Ascending aorta (tissue), 2 donors: ENCODE results near the gene BANK1. TPM values are rescaled to one million over a fixed set of nuclear protein-coding genes. Genes with fewer than 3 reads are reported as not detected.

ENCODE experiments used
- DNase-seq, 2 donors: peaks; one replicate each; pipeline ENCODE4 v3.0.0-alpha.2; 2019; ENCODE audit warnings: low spot score in 2 of 2
- H3K27ac ChIP-seq, 2 donors: fragments of 200-600 bp; sonication (generic); one replicate each; pipeline ENCODE4 v1.5.1; 2016 to 2017; ENCODE audit warnings: mild to moderate bottlenecking in 1 of 2
- H3K27me3 ChIP-seq: fragments of 200-600 bp; sonication (generic); one replicate; pipeline ENCODE4 v1.5.1; 2017
- H3K36me3 ChIP-seq, 2 donors: fragments of 200-600 bp; sonication (generic); one replicate each; pipeline ENCODE4 v1.5.1; 2016
- H3K4me1 ChIP-seq, 2 donors: fragments of 200-600 bp; sonication (generic); one replicate each; pipeline ENCODE4 v1.5.1; 2016 to 2017; ENCODE audit warnings: mild to moderate bottlenecking in 1 of 2
- H3K4me3 ChIP-seq, 2 donors: fragments of 200-600 bp; sonication (generic); one replicate each; pipeline ENCODE4 v1.5.1; 2016 to 2017; ENCODE audit warnings: mild to moderate bottlenecking in 1 of 2
- H3K9me3 ChIP-seq, 2 donors: fragments of 200-600 bp; sonication (generic); one replicate each; pipeline ENCODE4 v1.5.1; 2016
- intact Hi-C: fragments of 100-400 bp; cut with DNase I; formaldehyde crosslinking; loops from one replicate; pipeline ENCODE4 v1.15.1; 2023
- total RNA-seq: library from RNA; depleted of rRNA; stranded (reverse); fragments of >200 nt; gene quantifications from one replicate; pipeline ENCODE4 v1.1.0, GENCODE V29; 2016
- TF ChIP-seq, protein P1 (sequence below), 3 experiments: fragments of 200-600 bp in 2 of 3; fragments of 450-650 bp in 1 of 3; sonication (generic) in 2 of 3; IDR thresholded peaks; one replicate each; pipeline ENCODE4 v1.5.1; 2016 to 2019; ENCODE audit warnings: antibody characterized with exemption in 3 of 3, mild to moderate bottlenecking in 1 of 3, moderate library complexity in 1 of 3

The BANK1 gene
- total RNA-seq, 1 donor from 2014 or later = not detected

GRCh38 chr4:101795704-101796103 is 5.2 kb downstream of the BANK1 start:
- intact Hi-C loops = no loop called here
- Histone ChIP-seq H3K4me3 (no peak overlapping the region), H3K9me3 (no peaks in the 10 kb centered on the region), H3K4me1 (no peaks in the 10 kb centered on the region), H3K27ac (no peak overlapping the region), H3K27me3 (peaks cover 4% of the 10 kb centered on the region), H3K36me3 (no peaks in the 10 kb centered on the region)
- no peak for DNase-seq
- TF ChIP-seq, protein P1, sequence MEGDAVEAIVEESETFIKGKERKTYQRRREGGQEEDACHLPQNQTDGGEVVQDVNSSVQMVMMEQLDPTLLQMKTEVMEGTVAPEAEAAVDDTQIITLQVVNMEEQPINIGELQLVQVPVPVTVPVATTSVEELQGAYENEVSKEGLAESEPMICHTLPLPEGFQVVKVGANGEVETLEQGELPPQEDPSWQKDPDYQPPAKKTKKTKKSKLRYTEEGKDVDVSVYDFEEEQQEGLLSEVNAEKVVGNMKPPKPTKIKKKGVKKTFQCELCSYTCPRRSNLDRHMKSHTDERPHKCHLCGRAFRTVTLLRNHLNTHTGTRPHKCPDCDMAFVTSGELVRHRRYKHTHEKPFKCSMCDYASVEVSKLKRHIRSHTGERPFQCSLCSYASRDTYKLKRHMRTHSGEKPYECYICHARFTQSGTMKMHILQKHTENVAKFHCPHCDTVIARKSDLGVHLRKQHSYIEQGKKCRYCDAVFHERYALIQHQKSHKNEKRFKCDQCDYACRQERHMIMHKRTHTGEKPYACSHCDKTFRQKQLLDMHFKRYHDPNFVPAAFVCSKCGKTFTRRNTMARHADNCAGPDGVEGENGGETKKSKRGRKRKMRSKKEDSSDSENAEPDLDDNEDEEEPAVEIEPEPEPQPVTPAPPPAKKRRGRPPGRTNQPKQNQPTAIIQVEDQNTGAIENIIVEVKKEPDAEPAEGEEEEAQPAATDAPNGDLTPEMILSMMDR (IDR thresholded peaks at IDR 0.05) = no peak

DNA sequence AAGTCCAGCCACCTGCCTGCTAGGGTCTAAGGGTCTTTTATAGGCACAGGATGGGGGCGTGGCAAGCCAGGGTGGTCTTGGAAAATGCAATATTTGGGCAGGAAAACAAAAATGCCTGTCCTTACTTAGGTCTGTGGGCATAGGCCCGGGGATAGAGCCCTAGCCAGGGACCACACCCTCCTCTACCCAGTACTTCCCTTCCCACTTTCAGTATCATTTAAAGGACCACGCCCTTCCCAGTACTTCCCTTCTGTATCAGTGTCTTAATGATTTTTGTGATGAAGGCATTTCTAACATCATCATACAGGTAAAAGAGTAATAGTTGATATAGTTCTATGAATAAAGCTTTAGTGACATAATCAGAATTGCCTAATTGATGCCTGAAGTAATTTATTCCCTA is 11.4 kb downstream of the BANK1 start:
- Histone ChIP-seq H3K36me3 (no peaks in the 10 kb centered on the region), H3K4me3 (no peak overlapping the region), H3K27me3 (no peaks in the 10 kb centered on the region), H3K27ac (no peak overlapping the region), H3K4me1 (no peaks in the 10 kb centered on the region), H3K9me3 (no peaks in the 10 kb centered on the region)
- TF ChIP-seq, protein P1 (IDR thresholded peaks at IDR 0.05) = no peak
- no peak for DNase-seq
- intact Hi-C loops = no loop called here

DNA sequence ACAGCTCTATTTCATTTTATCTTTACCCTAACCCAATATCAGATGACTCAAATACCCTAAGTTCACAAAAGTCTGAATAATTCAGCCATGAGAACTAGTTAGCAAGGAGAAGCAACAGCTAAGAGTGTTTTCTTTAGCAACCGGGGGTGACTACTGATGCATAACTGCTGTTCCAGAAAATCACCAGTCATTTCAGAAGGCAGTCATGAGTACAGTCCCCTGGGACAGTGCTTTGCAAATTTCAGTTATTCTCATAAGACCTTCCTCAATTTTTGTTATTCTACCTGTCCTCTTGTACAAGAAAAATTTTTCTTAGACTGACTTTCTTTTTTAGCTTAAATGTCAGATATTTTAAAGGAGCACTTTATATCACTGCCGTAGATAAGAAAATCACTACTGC is 16.4 kb downstream of the BANK1 start:
- H3K4me3 ChIP-seq = no peak overlapping the region
- H3K27me3 ChIP-seq = no peaks in the 10 kb centered on the region
- no peaks in the 10 kb centered on the region for H3K4me1 ChIP-seq
- DNase-seq = no peak
- TF ChIP-seq, protein P1 (IDR thresholded peaks at IDR 0.05) = no peak
- no peaks in the 10 kb centered on the region for H3K9me3 ChIP-seq
- H3K27ac ChIP-seq = no peak overlapping the region
- H3K36me3 ChIP-seq = no peaks in the 10 kb centered on the region
- intact Hi-C loops = no loop called here

- intact Hi-C loops = no loop called here
- Histone ChIP-seq H3K27me3 (no peaks in the 10 kb centered on the region), H3K4me1 (no peaks in the 10 kb centered on the region), H3K9me3 (no peaks in the 10 kb centered on the region), H3K36me3 (no peaks in the 10 kb centered on the region), H3K27ac (no peak overlapping the region), H3K4me3 (no peak overlapping the region)
- no peak for DNase-seq
- TF ChIP-seq, protein P1 (IDR thresholded peaks at IDR 0.05) = no peak
Observed at GRCh38 chr4:101807351-101807750, 16.8 kb downstream of the BANK1 start.

- H3K36me3 ChIP-seq = no peaks in the 10 kb centered on the region
- intact Hi-C loops = no loop called here
- H3K27me3 ChIP-seq = no peaks in the 10 kb centered on the region
- H3K4me1 ChIP-seq = no peaks in the 10 kb centered on the region
- H3K4me3 ChIP-seq = no peak overlapping the region
- H3K27ac ChIP-seq = no peak overlapping the region
- no peaks in the 10 kb centered on the region for H3K9me3 ChIP-seq
- DNase-seq = no peak
- TF ChIP-seq, protein P1 (IDR thresholded peaks at IDR 0.05) = no peak
Observed at GRCh38 chr4:101813604-101814003, 23.1 kb downstream of the BANK1 start.

DNA sequence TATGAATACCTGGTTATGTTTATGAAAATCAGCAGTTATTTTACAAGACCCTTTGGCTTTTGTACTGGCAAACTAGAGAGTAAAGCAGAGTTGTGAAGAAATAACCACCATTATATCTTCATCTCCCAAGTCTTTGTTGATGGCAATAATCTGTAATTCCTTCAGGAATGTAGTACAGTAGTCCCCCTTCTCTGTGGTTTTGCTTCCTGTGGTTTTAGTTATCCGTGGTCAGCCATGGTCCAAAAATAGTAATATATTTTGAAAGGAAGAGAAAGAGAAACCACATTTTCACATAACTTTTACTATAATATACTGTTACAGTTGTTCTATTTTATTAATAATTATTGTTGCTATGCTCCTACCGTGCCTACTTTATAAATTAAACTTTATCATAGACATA is 27.8 kb downstream of the BANK1 start:
- Histone ChIP-seq H3K27me3 (no peaks in the 10 kb centered on the region), H3K36me3 (no peaks in the 10 kb centered on the region), H3K27ac (no peak overlapping the region), H3K4me3 (no peak overlapping the region), H3K4me1 (no peaks in the 10 kb centered on the region), H3K9me3 (no peaks in the 10 kb centered on the region)
- no peak for DNase-seq
- TF ChIP-seq, protein P1 (IDR thresholded peaks at IDR 0.05) = no peak
- intact Hi-C loops = no loop called here
